ENCODE results near the gene IKBKG.
A peak's percentile ranks its signal among the peaks of the same experiment; 100 is the strongest.
"Not testable (repeated sequence)": the region's sequence is repeated elsewhere in the genome, so short reads cannot be mapped to it uniquely, and the experiment has no call there.

The IKBKG gene

DNA sequence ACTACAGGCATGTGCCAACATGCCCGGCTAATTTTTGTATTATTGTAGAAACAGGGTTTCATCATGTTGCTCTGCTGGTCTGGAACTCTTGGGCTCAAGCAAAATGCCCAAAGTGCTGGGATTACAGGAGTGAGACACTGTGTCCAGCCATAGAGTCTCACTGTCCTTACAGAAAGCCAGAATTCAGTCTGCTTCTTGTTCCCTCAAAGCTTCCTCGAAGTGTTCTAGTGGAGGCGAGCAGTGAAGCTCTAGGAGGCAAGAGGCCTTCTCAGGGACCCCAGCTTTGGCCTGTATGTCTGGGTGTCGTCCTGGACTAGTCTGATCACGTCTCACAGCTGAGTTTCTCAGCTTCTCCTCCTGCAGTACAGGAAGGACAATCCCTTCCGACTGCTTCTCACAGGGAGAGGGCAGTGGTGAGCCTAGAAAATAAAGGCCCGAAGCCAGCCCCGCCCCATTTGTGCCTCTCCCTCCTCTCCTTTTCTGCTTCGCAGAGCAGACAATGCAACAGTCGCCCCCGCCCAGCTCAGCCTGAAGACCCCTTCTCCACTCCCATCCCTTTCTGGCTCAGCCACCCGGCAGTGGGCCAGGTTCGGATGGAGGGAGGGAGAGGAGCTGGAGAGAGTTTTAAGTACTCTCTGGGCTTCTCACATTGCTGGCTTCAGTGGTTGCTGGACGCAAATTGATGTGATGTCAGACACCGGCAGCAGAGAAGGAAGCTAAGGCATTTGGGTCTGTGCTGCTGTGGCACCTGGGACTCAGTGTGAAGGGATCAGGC lies 20.3 kb upstream of the IKBKG start:
- DNase-seq: peak; percentile 62

DNA sequence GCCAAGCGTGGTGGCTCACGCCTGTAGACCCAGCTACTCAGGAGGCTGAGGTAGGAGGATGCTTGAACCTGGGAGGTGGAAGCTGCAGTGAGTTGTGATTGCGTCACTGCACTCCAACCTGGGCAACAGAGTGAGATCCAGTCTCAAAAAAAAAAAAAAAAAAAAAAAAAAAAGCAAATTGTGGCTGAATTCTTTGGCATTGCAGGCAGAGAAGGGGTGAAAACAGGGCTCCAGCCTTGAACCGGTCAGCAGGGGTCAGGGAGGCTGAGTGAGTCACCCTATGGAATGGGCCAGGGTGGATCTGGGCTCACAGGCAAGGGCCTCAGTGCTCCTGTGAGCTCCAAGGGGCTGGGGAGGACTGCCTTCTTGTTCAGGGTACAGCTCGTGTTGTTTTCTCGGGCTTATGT lies 18.2 kb upstream of the IKBKG start:
- DNase-seq: no peak

DNA sequence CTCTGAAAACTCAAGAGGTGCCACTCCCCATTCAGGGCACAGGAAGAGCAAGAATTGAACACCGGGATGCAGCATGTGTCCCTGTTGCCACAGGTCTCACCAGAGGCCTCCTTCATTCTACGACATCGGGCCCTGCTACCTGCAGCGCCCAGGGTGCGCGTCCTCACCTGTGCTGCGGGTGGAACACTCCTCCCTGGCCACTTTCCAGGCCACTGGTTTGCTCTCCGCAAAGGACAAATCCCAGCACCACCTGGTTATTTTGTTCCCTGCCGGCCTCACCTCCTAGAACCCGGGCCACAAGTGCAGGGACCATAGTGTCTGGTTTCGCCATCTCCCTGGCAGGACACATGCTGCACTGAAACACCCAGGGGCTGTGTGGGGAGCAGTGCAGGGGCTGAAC lies 17.1 kb upstream of the IKBKG start:
- DNase-seq: no peak

DNA sequence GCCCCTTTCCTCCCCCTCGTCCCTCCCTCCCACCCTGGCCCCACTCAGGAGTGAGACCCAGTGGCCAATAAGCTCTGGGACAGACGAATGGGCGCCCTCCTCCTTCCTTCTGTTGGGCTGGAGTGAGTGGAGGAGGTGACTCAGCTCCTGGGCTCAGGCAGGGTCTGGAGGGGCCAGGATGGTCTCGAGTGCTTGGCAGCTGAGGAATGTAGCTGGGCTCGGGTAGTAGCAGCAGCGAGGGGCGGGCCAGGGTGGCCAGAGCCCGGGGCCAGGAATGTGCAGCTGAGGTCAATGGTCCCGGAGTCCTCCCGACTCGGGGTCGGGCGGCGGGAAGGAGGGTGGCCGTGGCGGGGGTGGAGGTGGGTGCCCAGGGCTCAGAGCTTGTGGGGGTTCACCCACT lies 15.8 kb upstream of the IKBKG start:
- no peak for DNase-seq

DNA sequence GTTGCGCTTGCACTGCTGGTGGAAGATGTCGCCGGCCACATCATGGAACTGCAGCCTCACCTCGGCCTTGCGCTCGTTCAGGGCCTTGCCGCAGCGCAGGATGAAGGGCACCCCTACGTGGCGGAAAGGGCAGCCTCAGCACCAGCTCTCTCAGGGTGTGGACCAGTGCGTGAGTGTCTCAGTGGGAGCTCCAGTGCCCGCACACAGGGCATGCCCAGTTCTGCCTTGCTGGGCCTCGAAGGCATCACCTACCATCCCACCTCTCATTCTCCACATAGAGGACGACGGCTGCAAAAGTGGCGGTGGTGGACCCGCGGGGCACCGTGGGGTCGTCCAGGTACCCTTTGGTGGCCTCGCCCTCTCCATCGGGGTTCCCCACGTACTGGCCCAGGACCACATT lies 14.7 kb upstream of the IKBKG start:
- no peak for DNase-seq

DNA sequence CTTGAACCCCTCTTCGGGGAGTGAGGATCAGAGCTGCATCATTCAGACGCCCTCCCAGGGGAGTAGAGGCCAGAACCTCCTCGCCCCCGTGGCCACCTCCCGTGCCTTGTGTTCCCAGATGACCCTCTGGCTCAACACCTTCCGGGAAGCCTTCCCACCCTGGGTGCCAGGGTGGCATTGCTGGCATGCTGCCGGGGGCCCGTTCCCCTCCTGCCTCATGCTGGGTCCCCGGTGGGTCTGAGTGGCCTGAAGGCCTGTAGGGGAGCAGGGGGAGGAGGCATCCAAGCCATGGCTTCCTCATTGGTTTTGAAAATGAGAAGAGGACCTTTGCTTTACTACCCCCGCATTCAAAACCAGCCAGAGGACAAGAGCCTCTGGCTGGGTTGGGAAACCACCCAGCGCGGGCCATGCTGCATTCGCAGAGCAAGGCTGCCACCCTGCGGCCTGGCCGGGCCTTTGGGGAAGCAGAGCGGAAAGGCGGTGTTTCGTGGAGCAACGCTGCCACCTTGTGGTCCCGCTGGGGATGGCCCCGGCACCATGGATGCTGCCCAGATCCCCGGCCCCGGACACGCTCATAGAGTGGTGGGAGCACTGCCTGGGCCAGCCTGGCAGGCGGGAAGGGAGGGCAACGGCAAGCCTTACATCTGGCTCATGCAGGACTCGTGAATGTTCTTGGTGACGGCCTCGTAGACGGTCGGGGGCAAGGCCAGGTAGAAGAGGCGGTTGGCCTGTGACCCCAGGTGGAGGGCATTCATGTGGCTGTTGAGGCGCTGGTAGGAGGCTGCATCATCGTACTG lies 12.7 kb upstream of the IKBKG start:
- DNase-seq: peak; percentile 96

DNA sequence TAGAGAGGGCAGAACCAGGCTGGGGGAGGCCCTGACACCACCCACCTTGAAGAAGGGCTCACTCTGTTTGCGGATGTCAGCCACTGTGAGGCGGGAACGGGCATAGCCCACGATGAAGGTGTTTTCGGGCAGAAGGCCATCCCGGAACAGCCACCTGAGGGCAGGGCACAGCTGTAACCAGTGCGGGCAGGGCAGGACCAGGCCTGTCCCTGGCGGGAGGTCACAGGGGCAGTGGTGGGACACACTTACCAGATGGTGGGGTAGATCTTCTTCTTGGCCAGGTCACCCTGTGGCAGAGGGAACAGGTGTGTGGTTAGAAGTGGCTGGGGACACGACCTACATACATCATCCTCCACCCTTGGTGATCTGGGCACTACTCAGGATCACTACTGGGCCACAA lies 11.5 kb upstream of the IKBKG start:
- DNase-seq: no peak

DNA sequence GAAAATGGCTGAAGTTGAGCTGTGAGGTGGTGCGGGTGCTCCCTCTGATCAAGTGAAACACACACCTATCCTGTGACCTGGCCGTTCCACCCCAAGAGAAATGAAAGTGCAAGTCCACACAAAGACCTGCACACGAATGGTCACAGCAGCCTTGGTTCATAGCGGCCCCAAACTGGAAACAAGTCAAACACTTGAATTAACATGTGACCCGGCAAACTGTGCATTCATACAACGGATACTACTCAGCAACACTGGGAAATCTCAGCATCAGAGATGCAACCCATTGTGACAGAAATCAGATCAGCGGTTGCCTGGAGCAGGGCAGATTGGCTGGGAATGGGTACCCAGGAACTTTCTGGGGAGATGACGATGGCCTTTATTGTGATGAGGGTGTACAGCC lies 8.3 kb upstream of the IKBKG start:
- no peak for DNase-seq

DNA sequence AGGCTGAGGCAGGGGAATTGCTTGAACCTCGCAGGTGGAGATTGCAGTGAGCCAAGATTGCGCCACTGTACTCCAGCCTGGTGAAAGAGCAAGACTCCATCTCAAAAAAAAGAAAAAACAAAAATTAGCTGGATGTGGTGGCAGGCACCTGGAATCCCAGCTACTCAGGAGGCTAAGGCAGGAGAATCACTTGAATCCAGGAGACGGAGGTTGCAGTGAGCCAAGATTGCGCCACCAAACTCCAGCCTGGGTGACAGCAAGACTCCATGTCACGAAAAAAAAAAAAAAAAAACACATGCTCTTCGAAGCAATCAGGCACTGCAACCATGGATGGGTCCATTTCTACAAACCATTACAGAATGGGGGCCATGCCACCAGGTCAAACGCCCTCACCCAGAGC lies 7.1 kb upstream of the IKBKG start:
- not testable (repeated sequence) for DNase-seq

DNA sequence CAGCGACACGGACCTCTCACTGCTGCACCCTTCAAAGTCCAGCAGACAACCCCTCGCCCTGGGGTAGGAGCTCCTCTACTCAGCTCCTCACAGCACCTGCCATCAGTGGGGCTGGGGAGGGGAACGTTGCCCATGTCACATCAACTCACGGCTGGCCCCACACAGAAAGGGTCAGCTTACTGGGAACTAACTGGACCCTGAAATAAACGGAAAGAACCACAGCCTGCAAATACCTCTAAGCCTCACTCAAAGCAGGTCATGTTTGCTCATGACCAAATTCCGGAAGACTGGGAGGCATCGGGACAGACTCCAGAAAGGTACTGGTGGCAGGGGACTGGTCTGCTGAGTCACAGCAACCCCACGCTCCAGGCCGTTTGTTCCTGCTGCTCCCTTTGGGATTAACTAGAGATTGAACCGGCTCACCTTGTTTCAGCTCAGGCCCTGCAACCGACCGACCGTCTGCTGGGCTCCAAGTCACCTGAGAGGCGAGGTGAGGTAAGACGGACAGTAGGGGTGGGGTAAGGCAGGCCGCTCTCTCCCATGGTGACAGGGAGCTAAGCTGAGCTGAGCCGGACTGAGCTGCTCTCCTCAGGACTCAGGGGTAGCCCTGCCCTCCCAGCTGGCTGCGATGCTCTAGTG lies 6.4 kb upstream of the IKBKG start:
- DNase-seq: no peak

DNA sequence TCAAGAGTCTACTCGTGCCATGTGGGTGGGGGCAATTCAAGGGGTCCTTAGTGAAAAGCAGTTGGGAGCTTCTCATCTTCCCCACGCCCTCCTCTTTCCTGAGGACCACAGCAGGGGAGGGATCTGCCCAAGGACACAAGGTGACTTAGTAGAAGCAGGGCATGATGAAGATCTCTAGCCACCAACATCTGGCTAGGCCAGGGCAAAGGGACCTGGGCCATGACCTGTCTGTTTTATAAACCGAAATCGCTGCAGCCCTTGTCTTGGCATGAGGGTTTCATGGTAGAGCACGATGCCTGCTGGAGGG lies 5.9 kb upstream of the IKBKG start:
- DNase-seq: no peak

DNA sequence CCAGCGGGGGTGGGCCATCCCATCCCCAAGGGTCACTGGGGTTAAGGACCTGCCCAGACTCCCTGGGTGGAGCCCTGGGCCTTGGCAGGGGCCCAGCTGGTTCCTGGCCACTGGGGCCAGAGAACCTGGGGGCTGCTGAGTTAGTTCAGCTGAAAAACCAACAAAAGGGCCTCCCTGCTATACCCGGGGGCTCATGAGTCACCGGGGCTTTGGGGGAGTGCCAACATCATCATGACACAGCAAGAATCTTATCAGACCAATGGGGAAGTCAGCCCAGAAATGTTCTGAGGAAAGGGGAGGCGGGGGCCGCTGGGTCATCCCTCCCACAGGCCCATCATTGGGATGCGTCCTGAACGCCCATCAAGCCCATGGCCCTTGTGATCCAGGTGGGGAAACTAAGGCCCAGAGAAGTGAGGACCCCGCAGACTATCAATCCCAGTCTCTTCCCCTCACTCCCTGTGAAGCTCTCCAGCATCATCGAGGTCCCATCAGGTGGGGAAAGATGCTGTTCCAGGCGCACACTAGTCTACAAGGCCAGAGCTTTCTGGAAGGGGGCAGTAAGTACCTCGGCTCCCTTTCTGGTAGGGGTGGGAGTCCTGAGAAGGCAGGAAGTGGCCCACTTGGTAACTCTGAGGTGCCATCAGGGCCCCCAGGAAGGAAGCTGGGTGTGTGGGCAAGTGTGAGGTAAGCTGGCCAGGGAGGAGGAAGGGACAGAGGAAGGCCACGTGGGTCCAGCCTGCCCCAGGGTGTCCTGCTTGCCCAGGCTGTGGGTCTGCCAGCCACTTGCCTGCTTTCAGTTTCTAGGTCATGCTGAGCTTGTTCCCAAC lies 5.3 kb upstream of the IKBKG start:
- no peak for DNase-seq

DNA sequence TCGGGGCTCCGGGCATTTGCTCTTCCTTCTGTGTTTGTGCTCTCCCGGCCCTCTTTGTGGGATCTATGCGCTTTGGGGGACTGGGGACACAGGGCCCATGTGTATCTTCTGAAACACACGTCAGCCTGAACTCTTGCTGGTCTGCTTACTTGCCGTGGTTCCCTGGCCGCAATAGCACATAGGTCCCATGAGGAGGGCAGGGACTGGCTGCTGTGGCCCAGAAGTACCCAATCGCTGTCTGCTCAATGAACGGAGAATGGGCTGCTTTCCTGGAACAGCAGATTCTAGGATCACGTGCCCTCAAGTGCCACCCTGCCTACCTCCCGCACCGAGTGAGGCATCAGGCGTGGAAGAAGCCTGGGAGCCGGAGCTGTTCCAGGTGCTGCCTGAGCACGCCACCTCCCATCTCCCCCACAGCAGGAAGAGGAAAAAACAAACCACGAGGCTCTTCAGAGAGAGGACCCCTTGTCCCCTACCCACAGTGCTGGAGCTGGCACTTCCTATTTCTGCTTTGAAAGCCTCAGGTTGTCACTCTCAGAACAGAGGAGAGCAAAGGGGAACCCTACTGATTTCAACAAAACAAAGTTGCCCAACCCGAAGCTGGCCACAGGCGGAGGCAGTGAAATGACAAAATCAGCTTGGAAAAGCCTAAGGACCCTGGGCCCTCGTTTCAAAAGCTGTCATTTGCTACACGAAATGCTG lies 4.5 kb upstream of the IKBKG start:
- DNase-seq: no peak

DNA sequence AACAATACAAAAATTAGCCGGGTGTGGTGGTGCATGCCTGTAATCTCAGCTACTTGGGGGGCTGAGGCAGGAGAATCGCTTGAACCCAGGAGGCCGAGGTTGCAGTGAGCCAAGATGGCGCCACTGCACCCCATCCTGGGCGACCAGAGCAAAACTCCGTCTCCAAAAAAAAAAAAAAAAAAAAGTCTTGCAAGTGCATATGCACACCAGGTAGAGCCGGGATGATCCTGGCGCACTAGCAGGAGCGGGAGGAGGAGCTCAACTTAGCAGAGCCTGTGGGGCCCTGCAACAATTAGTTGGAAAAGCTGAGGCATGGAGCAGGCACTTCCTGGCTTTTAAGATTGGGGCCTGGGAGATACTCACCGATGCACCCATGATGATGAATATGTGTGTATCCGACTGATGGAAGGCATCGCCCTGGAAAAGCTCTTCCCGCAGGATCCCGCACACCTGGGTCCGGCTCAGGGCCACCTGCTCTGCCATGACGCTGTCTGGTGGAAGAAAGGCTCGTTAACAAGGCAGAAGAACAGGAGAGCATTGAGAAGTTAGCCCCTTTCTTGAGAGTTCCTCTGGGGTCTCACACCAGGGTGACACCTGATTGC lies 1.6 kb upstream of the IKBKG start:
- no peak for DNase-seq

DNA sequence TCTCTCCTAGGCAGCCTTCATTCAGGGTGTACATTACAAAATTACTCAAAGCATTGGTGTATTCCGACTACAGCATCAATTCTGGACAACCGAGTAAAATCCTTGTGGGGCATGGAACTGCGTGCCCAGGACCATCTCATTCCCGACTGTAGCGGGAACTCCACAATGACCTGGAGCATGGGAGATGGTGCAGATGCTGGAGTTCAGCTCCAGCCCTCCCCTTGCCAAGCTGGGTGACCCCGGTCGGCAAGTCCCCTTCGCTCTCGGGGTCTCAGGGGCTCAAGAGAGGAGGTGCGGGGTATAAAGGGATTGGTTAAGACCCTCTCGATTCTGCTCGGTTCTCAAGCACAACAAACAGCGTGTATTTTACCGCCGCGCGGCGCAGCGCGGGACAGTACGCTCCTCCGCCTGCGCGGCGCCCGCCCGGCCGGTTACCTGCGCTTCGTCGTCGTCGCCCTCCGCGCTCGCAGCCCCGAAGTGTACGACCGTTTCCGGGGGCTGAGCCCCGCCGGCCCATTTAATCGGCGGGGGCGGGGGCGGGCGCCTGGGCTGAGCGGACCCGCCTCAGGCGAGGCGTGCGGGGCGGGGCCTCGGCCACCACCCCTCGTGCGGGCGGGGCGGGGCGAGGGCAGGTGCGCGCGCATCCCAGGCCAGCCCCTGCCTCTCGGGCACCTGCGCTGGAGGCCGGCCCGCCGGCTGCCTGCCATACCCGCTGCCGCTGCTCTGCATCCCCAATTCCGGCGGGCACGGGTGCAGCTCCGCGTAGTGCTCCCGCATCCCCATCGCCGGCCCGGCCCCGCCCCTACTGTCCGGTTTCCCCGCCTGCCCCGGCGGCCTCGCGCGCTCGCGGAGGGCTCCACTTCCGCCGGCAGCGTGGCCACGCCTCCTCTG lies 821 bp upstream of the IKBKG start, which contains the start of gene G6PD:
Gene G6PD, minus strand, starts transcription at position 493 of the 891 bp plus-strand sequence. CDS start 691 bp downstream, outside the sequence.
- peak; percentile 87 for DNase-seq

DNA sequence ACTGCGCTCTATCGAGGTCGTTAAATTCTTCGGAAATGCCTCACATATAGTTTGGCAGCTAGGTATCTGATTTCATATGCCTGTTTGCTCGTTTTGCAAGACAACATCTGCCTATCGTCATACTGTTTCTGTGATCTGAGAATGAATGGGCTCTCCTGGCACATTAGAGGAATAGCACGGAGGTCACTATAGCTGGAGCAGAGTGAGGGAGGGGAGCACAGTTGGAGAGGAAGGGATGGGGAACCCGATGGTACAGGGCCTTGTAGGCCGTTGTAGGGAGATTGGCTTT lies 552 bp downstream of the IKBKG start:
- DNase-seq: no peak

DNA sequence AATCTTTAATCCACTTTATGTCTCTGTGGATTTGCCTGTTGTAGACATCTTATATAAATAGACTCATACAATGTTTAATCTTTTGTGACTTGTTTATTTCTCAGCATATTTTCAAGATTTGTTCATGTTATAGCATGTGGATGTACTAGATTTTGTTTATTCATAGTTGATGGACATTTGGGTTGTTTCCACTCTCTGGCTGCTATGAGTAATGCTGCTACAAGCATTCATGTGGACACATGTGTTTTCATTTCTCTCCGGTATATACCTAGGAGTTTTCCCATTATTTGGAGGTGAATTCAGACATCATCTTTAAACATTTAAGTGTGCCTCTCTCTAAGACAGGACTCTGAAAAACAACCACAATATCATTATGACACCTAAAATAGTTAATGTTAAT lies 2.3 kb downstream of the IKBKG start:
- no peak for DNase-seq

DNA sequence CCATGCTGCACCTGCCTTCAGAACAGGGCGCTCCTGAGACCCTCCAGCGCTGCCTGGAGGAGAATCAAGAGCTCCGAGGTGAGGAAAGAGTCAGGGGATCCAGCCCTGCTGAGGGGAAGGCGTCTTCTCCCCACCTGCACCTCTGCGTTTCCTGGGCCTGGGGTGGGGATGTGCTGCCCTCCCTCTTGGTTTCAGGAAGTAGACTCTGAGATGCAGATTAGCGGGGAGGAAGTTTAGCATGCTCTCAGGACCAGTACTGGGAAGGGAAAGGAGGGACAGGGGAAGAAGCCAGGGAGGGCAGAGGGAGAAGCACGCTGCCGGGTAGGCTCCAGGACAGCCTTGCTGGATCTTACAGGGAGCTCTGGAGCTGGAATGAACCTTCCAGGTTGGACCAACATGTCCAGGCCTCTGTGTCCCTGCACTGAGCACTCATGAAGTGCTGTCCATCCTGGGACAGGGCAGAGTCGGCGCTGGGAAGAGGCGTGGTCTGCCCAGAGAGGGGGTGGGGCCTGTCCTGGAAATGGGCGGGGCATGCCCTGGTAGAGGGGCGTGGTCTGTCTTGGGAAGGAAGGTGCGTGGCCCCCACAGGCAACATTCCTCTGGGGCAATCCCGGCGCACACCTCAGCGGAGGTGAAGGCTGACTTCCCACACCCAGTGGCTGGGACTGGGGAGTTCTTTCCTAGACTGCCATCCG lies 4.8 kb downstream of the IKBKG start:
- DNase-seq: not testable (repeated sequence)

DNA sequence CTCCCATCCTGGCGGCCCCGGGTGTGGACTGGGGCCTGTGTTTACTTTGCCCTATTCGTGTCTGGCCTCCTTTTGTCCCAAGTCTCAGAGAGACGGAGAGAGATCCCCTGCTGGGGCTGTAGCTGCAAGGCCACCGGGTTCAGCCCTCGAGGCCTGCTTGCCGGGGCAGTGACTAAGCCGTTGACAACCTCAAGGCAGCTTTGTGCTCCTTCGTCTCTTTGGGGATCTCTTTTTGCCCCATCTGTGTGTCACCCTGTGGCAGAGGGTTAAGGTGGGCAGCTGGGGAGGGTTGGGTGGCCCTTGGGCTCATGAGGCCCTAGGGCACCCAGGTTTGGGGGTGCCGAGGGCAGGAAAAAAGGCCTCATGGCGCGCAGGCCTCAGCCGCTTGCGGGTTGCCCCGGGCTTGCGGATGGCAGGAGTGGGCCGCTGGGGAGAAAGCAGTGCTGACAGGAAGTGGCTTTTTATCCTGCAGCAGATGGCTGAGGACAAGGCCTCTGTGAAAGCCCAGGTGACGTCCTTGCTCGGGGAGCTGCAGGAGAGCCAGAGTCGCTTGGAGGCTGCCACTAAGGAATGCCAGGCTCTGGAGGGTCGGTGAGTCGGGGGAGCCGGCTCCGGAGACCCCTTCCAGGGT lies 10.8 kb downstream of the IKBKG start:
- DNase-seq: not testable (repeated sequence)

DNA sequence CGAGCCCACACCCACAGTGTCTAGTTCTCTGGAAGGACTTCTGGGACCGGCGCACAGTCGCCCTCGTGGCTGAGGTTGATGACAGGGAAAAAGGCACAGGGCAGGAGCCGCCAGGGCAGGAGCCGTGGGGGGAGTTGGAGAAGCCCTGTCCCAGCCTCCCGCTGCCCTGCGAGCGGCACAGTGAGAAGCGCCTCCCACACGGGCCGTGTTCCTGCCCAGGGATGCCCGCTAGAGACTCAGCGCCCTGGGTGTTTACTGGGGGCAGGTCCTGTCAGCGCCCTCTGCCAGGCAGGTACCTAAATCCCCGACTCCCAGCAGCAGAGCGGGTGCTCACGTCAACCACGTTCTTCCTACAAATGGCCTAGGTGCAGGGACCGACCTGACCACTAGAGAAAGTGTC lies 11.5 kb downstream of the IKBKG start:
- DNase-seq: not testable (repeated sequence)

All from activated T-cell treated with anti-CD3 and anti-CD28 coated beads, Interleukin-2, amount 50 U/mL, for 1 hour (primary cell).